LoVo (cell line): ENCODE data around the gene DNAJC5G.

Source experiments
- DNase-seq: peaks from one replicate; pipeline ENCODE4 v3.0.0-alpha.2; 2016; ENCODE audit warnings: low spot score

The DNAJC5G gene

GRCh38 chr2:27275211-27276150 lies at the start of gene DNAJC5G:
TSS of gene DNAJC5G (plus strand) at chr2:27275433. CDS start at chr2:27276729, 1,296 bp downstream.
- DNase-seq: no peak

- DNase-seq: no peak
These were observed 49.7 kb upstream of the DNAJC5G start for GRCh38 chr2:27225526-27225925.

GRCh38 chr2:27227501-27227900 lies 47.7 kb upstream of the DNAJC5G start:
- no peak for DNase-seq

GRCh38 chr2:27231921-27232320 lies 43.3 kb upstream of the DNAJC5G start:
- no peak for DNase-seq

- no peak for DNase-seq
These were observed 41.9 kb upstream of the DNAJC5G start for GRCh38 chr2:27233341-27233740.

GRCh38 chr2:27236136-27236535 lies 39.1 kb upstream of the DNAJC5G start:
- no peak for DNase-seq

- DNase-seq: no peak
These were observed 38.6 kb upstream of the DNAJC5G start for GRCh38 chr2:27236626-27237025.

GRCh38 chr2:27237341-27237945 lies 37.8 kb upstream of the DNAJC5G start:
- no peak for DNase-seq

- DNase-seq: no peak
These were observed 36.3 kb upstream of the DNAJC5G start for GRCh38 chr2:27238976-27239375.

- no peak for DNase-seq
These were observed 34.8 kb upstream of the DNAJC5G start for GRCh38 chr2:27240406-27240805.

- no peak for DNase-seq
These were observed 33.2 kb upstream of the DNAJC5G start for GRCh38 chr2:27241761-27242613.

GRCh38 chr2:27242614-27242951 lies 32.6 kb upstream of the DNAJC5G start:
- no peak for DNase-seq

- no peak for DNase-seq
These were observed 31.7 kb upstream of the DNAJC5G start for GRCh38 chr2:27243391-27244130.

- DNase-seq: no peak
These were observed 30.1 kb upstream of the DNAJC5G start for GRCh38 chr2:27245116-27245515.

- no peak for DNase-seq
These were observed 29.6 kb upstream of the DNAJC5G start for GRCh38 chr2:27245626-27246025.

GRCh38 chr2:27247893-27248292 lies 27.3 kb upstream of the DNAJC5G start:
- no peak for DNase-seq

GRCh38 chr2:27249159-27249890 lies 25.9 kb upstream of the DNAJC5G start:
- no peak for DNase-seq

- DNase-seq: no peak
These were observed 25.2 kb upstream of the DNAJC5G start for GRCh38 chr2:27249891-27250651.

GRCh38 chr2:27250652-27251379 lies 24.4 kb upstream of the DNAJC5G start:
- no peak for DNase-seq

GRCh38 chr2:27251766-27252165 lies 23.5 kb upstream of the DNAJC5G start:
- no peak for DNase-seq
